ENCODE data around the gene EYA2.

Gene EYA2

GRCh38 chr20:47093320-47093966, 198.8 kb downstream of the EYA2 start:
- no peak for DNase-seq
- Histone ChIP-seq H3K4me1 (ENCODE audit: control insufficient read depth, insufficient read depth, low read length, poor library complexity, severe bottlenecking) (no peaks in the 10 kb centered on the region), H3K36me3 (ENCODE audit: control insufficient read depth, insufficient read depth, low read length) (no peaks in the 10 kb centered on the region), H3K27me3 (replicated peaks; ENCODE audit: control insufficient read depth, insufficient read depth, low read length, poor library complexity, severe bottlenecking) (no peaks in the 10 kb centered on the region), H3K9me3 (ENCODE audit: control insufficient read depth, low read length) (no peaks in the 10 kb centered on the region), H3K27ac (ENCODE audit: insufficient read depth, low read length, poor library complexity, severe bottlenecking) (no peak overlapping the region), H3K4me3 (ENCODE audit: insufficient read depth, low read depth, low read length, poor library complexity, severe bottlenecking) (no peak overlapping the region)

GRCh38 chr20:47095690-47096089, 201.0 kb downstream of the EYA2 start:
- no peaks in the 10 kb centered on the region for H3K4me1 ChIP-seq (ENCODE audit: control insufficient read depth, insufficient read depth, low read length, poor library complexity, severe bottlenecking)
- no peak overlapping the region for H3K4me3 ChIP-seq (ENCODE audit: insufficient read depth, low read depth, low read length, poor library complexity, severe bottlenecking)
- no peaks in the 10 kb centered on the region for H3K9me3 ChIP-seq (ENCODE audit: control insufficient read depth, low read length)
- H3K27ac ChIP-seq (ENCODE audit: insufficient read depth, low read length, poor library complexity, severe bottlenecking), result no peak overlapping the region
- no peak for DNase-seq
- no peaks in the 10 kb centered on the region for H3K27me3 ChIP-seq (replicated peaks; ENCODE audit: control insufficient read depth, insufficient read depth, low read length, poor library complexity, severe bottlenecking)
- H3K36me3 ChIP-seq (ENCODE audit: control insufficient read depth, insufficient read depth, low read length), result no peaks in the 10 kb centered on the region

DNA sequence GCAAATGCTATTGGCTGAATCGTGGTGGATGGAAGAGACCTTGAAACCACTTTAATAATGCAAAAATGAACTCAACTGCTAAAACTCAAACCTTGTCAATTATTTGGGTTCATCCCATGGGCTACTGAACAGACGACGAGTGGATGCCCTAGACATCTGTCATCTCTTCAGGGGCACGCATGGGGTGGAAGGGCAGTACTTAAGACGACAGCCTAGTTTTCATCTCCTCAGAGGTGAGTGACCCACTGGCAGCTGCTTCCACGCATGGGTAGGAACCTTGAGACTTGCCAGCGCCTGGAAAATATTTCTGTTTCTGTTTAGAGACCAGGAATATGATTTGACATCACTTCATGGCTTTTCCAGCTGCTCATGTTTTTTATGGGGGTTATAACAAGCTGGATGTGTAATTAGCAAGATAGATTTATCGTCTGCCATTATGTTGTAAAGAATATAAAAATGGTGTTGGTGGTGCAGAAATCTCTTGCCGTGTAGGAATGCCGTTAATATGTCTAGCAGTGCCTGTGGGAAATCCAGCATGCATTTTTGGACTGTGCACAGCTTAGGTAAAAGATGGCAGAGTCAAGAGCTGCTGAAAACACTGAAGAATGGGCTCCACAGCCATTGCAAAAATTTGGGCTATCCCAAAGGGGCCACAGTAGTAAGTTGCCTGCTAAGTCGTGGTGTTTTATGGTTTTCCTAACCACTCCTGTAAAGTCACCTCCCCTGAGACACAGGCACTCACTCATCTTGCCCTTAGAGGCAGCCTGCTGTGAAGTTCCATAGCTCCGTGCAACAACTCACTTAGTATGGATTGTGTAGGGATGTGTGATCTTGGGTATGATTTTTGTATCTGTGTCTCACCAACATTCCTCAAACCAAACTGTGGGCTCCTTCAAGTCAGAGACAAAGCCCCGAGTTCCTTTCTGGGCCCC, 203.3 kb downstream of the EYA2 start:
- DNase-seq, result no peak
- Histone ChIP-seq H3K36me3 (ENCODE audit: control insufficient read depth, insufficient read depth, low read length) (no peaks in the 10 kb centered on the region), H3K4me1 (ENCODE audit: control insufficient read depth, insufficient read depth, low read length, poor library complexity, severe bottlenecking) (no peaks in the 10 kb centered on the region), H3K9me3 (ENCODE audit: control insufficient read depth, low read length) (no peaks in the 10 kb centered on the region), H3K4me3 (ENCODE audit: insufficient read depth, low read depth, low read length, poor library complexity, severe bottlenecking) (no peak overlapping the region), H3K27me3 (replicated peaks; ENCODE audit: control insufficient read depth, insufficient read depth, low read length, poor library complexity, severe bottlenecking) (no peaks in the 10 kb centered on the region), H3K27ac (ENCODE audit: insufficient read depth, low read length, poor library complexity, severe bottlenecking) (no peak overlapping the region)

DNA sequence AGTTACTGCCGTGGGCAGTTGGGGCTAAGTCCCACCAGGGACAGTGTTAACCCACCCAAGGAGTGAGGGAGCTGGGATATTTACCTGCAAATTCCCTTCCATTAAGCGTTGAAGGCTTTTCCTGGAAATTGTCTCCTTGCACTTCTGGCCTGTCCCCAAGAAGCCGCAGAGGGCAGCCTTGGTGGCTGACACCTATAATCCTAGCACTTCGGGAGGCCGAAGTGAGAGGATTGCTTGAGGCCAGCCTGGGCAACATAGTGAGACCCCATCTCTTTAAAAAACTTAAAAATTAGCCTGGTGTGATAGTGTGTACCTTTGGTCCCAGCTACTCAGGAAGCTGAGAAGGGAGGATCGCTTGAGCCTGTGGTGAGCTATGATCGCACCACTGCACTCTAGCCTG, 204.4 kb downstream of the EYA2 start:
- Histone ChIP-seq H3K27ac (ENCODE audit: insufficient read depth, low read length, poor library complexity, severe bottlenecking) (no peak overlapping the region), H3K27me3 (replicated peaks; ENCODE audit: control insufficient read depth, insufficient read depth, low read length, poor library complexity, severe bottlenecking) (no peaks in the 10 kb centered on the region), H3K36me3 (ENCODE audit: control insufficient read depth, insufficient read depth, low read length) (no peaks in the 10 kb centered on the region), H3K4me3 (ENCODE audit: insufficient read depth, low read depth, low read length, poor library complexity, severe bottlenecking) (no peak overlapping the region), H3K9me3 (ENCODE audit: control insufficient read depth, low read length) (no peaks in the 10 kb centered on the region), H3K4me1 (ENCODE audit: control insufficient read depth, insufficient read depth, low read length, poor library complexity, severe bottlenecking) (no peaks in the 10 kb centered on the region)
- DNase-seq, result no peak

- Histone ChIP-seq H3K9me3 (ENCODE audit: control insufficient read depth, low read length) (no peaks in the 10 kb centered on the region), H3K27ac (ENCODE audit: insufficient read depth, low read length, poor library complexity, severe bottlenecking) (no peak overlapping the region), H3K36me3 (ENCODE audit: control insufficient read depth, insufficient read depth, low read length) (no peaks in the 10 kb centered on the region), H3K27me3 (replicated peaks; ENCODE audit: control insufficient read depth, insufficient read depth, low read length, poor library complexity, severe bottlenecking) (no peaks in the 10 kb centered on the region), H3K4me1 (ENCODE audit: control insufficient read depth, insufficient read depth, low read length, poor library complexity, severe bottlenecking) (no peaks in the 10 kb centered on the region), H3K4me3 (ENCODE audit: insufficient read depth, low read depth, low read length, poor library complexity, severe bottlenecking) (no peak overlapping the region)
- DNase-seq, result no peak
These were observed 205.3 kb downstream of the EYA2 start for GRCh38 chr20:47099825-47100441.

GRCh38 chr20:47102629-47103028, 208.0 kb downstream of the EYA2 start:
- H3K9me3 ChIP-seq (ENCODE audit: control insufficient read depth, low read length), result no peaks in the 10 kb centered on the region
- no peaks in the 10 kb centered on the region for H3K36me3 ChIP-seq (ENCODE audit: control insufficient read depth, insufficient read depth, low read length)
- no peak overlapping the region for H3K4me3 ChIP-seq (ENCODE audit: insufficient read depth, low read depth, low read length, poor library complexity, severe bottlenecking)
- DNase-seq, result no peak
- no peaks in the 10 kb centered on the region for H3K27me3 ChIP-seq (replicated peaks; ENCODE audit: control insufficient read depth, insufficient read depth, low read length, poor library complexity, severe bottlenecking)
- H3K4me1 ChIP-seq (ENCODE audit: control insufficient read depth, insufficient read depth, low read length, poor library complexity, severe bottlenecking), result no peaks in the 10 kb centered on the region
- no peak overlapping the region for H3K27ac ChIP-seq (ENCODE audit: insufficient read depth, low read length, poor library complexity, severe bottlenecking)

- Histone ChIP-seq H3K36me3 (ENCODE audit: control insufficient read depth, insufficient read depth, low read length) (no peaks in the 10 kb centered on the region), H3K4me3 (ENCODE audit: insufficient read depth, low read depth, low read length, poor library complexity, severe bottlenecking) (no peak overlapping the region), H3K27ac (ENCODE audit: insufficient read depth, low read length, poor library complexity, severe bottlenecking) (no peak overlapping the region), H3K9me3 (ENCODE audit: control insufficient read depth, low read length) (no peaks in the 10 kb centered on the region), H3K27me3 (replicated peaks; ENCODE audit: control insufficient read depth, insufficient read depth, low read length, poor library complexity, severe bottlenecking) (no peaks in the 10 kb centered on the region), H3K4me1 (ENCODE audit: control insufficient read depth, insufficient read depth, low read length, poor library complexity, severe bottlenecking) (no peaks in the 10 kb centered on the region)
- no peak for DNase-seq
These were observed 212.1 kb downstream of the EYA2 start for GRCh38 chr20:47106786-47107185.

DNA sequence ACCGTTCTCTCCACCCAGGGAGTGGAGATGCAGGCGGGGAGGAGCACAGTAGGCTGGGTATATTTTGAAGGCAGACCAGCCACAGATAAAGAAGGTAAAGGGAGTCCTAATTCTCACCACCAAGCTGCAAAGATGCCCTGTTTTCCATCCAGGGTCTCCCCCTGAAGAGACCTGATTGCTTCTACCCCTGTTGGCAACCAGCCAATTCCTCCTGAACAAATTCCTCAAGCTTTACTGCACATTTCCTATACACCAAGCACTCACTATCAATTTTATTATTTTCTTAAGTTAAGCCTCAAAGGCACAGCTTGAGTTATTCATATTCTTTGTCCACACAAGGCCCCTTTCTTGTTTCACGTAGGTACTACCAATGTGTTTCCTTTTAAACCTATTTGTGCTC, 214.4 kb downstream of the EYA2 start:
- no peaks in the 10 kb centered on the region for H3K36me3 ChIP-seq (ENCODE audit: control insufficient read depth, insufficient read depth, low read length)
- H3K27ac ChIP-seq (ENCODE audit: insufficient read depth, low read length, poor library complexity, severe bottlenecking), result no peak overlapping the region
- no peaks in the 10 kb centered on the region for H3K4me1 ChIP-seq (ENCODE audit: control insufficient read depth, insufficient read depth, low read length, poor library complexity, severe bottlenecking)
- no peaks in the 10 kb centered on the region for H3K27me3 ChIP-seq (replicated peaks; ENCODE audit: control insufficient read depth, insufficient read depth, low read length, poor library complexity, severe bottlenecking)
- H3K4me3 ChIP-seq (ENCODE audit: insufficient read depth, low read depth, low read length, poor library complexity, severe bottlenecking), result no peak overlapping the region
- no peak for DNase-seq
- no peaks in the 10 kb centered on the region for H3K9me3 ChIP-seq (ENCODE audit: control insufficient read depth, low read length)

GRCh38 chr20:47110819-47111218, 216.2 kb downstream of the EYA2 start:
- Histone ChIP-seq H3K27me3 (replicated peaks; ENCODE audit: control insufficient read depth, insufficient read depth, low read length, poor library complexity, severe bottlenecking) (no peaks in the 10 kb centered on the region), H3K36me3 (ENCODE audit: control insufficient read depth, insufficient read depth, low read length) (no peaks in the 10 kb centered on the region), H3K4me1 (ENCODE audit: control insufficient read depth, insufficient read depth, low read length, poor library complexity, severe bottlenecking) (no peaks in the 10 kb centered on the region), H3K4me3 (ENCODE audit: insufficient read depth, low read depth, low read length, poor library complexity, severe bottlenecking) (no peak overlapping the region), H3K27ac (ENCODE audit: insufficient read depth, low read length, poor library complexity, severe bottlenecking) (no peak overlapping the region), H3K9me3 (ENCODE audit: control insufficient read depth, low read length) (no peaks in the 10 kb centered on the region)
- no peak for DNase-seq

- DNase-seq, result no peak
- Histone ChIP-seq H3K4me3 (ENCODE audit: insufficient read depth, low read depth, low read length, poor library complexity, severe bottlenecking) (no peak overlapping the region), H3K36me3 (ENCODE audit: control insufficient read depth, insufficient read depth, low read length) (no peaks in the 10 kb centered on the region), H3K27me3 (replicated peaks; ENCODE audit: control insufficient read depth, insufficient read depth, low read length, poor library complexity, severe bottlenecking) (no peaks in the 10 kb centered on the region), H3K9me3 (ENCODE audit: control insufficient read depth, low read length) (no peaks in the 10 kb centered on the region), H3K27ac (ENCODE audit: insufficient read depth, low read length, poor library complexity, severe bottlenecking) (no peak overlapping the region), H3K4me1 (ENCODE audit: control insufficient read depth, insufficient read depth, low read length, poor library complexity, severe bottlenecking) (no peaks in the 10 kb centered on the region)
These were observed 216.9 kb downstream of the EYA2 start for GRCh38 chr20:47111576-47111975.

Data from effector memory CD4-positive, alpha-beta T cell (primary cell).